HG03175 (cell line): ENCODE measurements around the gene FXR2.
A peak's percentile ranks its signal among the peaks of the same experiment; 100 is the strongest.
"Not testable (repeated sequence)": the region's sequence is repeated elsewhere in the genome, so short reads cannot be mapped to it uniquely, and the experiment has no call there.

Experiments
- ATAC-seq: cut with Tn5 transposase; IDR thresholded peaks from one replicate; pipeline ENCODE4 v1.9.1; 2021; ENCODE audit warnings: mild to moderate bottlenecking, moderate library complexity; ENCODE audit not compliant: unreplicated experiment

FXR2 gene

GRCh38 chr17:7614425-7615264, at the start of gene FXR2:
Gene FXR2 (minus strand): TSS chr17:7614897. CDS start chr17:7614532, 365 bp downstream.
- ATAC-seq, result peak; percentile 91

GRCh38 chr17:7656958-7657609, 42.4 kb upstream of the FXR2 start:
- ATAC-seq, result no peak

DNA sequence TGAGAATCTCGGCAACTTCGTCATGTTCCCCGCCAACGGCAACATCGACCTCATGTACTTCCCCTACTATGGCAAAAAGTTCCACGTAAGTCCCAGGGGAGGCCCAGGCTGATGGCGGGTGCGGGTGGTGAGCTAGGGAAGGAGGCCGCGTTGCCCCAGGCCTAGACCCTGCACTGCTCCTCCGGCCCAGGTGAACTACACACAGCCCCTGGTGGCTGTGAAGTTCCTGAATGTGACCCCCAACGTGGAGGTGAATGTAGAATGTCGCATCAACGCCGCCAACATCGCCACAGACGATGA, 40.8 kb upstream of the FXR2 start:
- ATAC-seq, result no peak

GRCh38 chr17:7654832-7655540, 40.3 kb upstream of the FXR2 start:
- ATAC-seq, result no peak

DNA sequence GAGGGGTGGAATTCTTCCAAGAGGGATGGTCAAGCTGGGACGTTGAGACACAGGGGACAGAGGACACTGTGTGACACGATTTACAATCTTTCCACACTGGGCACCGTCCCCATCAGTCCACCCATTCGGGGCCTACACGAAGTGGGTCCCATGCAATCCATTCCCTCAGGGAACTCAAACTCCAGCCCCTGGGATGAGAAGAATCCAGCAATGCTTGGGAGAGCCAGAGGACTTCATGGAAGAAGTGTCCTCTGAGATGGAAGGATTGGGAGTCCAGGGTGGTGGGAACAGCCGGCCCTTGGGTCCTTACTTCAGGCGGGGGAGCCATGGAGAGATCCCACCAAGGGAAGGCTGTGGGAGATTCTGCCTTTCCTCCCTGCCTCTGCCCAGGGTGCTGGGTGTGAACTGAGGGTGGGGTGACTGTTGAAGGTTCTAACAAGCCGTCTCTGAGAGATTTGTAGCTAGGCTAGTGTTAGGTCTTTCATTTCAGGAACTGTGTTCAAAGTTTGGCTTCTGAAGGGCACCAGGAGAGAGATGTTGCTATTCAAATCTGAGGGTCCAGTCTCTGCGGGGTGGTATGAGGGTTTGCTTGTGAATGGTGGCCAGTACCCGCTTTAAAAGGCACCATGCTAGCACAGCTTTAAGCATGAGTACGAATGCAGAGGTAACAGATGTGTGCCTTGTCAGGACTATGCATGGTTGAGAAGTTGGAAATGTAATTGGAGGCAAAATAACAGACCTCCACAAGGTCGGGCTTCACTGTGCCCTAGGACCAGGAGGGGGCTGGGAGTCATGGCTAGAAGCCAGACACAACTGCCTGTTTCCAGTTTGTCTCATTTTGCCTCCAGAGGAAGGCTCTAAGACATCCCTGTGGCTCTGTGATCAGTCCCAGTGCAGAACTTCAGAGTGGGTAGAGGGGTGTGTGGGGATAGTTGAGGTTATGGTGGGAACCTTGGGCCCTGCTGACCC, 38.0 kb upstream of the FXR2 start:
- ATAC-seq, result no peak

- ATAC-seq, result no peak
These were observed 37.1 kb upstream of the FXR2 start for GRCh38 chr17:7651665-7652387.

DNA sequence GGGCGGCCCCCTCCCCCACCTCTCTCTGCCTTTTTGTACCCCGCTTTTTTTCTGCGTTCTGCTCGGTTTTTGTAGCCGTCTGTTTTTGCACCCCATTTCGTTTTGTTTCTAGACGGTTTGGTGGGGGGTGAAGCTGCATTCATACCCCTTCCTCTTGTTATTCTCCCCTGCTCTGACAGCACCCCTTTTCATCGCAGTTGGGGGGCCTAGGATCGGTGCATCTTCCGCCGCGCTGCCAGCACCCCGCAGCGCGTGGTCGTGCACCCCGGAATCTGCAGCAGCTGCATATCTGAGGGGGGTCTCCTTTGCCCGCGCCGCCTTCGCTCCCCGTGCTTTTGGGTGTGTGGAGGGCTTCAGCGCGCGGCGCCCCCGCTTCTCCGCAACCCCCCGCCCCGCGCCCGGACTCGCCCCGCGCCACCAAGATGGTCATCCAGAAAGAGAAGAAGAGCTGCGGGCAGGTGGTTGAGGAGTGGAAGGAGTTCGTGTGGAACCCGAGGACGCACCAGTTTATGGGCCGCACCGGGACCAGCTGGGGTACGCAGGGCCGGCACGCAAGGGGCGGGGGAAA, 36.5 kb upstream of the FXR2 start:
- ATAC-seq, result no peak

DNA sequence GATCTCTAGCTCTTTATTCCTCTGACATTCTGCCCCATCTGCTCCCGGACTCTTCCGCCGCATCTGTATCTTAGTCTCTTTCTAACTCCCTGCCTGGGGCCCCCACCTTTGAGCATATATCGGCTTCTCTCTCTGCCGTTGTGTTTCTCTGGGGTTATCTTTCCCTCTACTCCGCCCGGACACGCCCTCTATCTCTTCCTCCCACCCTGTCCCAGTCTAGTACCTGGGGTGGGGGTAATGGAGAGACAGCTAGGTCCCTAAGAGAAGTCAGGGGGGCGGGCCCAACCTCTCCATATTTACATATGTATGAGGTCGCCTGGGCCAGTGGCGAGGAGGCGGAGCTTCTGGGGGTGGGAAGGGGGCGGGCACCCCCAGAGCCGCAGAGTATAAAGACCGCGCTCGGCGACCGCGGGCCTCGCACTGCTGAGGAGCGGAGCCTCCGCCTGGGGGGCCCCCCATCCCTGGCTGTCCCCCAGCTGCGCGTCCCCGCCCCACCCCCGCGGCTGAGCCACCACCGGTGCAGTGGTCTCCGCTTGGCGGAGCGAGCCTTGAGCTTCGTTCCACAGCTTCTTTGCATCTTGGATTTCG, 35.9 kb upstream of the FXR2 start, which contains the start of gene ATP1B2:
ATP1B2 (plus strand) TSS at position 418 of the 588 bp plus-strand sequence. CDS start 593 bp downstream, outside the sequence.
- no peak for ATAC-seq

GRCh38 chr17:7647018-7647417, 32.3 kb upstream of the FXR2 start:
- ATAC-seq, result no peak

GRCh38 chr17:7646457-7646856, 31.8 kb upstream of the FXR2 start:
- ATAC-seq, result no peak

- no peak for ATAC-seq
These were observed 30.1 kb upstream of the FXR2 start for GRCh38 chr17:7644775-7645174.

DNA sequence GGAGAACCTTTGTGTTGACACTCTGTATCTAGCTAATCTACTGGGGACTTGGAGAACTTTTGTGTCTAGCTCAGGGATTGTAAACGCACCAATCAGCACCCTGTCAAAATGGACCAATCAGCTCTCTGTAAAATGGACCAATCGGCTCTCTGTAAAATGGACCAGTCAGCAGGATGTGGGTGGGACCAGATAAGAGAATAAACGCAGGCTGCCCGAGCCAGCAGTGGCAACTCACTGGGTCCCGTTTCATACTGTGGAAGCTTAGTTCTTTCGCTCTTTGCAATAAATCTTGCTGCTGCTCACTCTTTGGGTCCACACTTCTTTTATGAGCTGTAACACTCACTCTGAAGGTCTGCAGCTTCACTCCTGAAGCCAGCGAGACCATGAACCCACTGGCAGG, 26.9 kb upstream of the FXR2 start:
- not testable (repeated sequence) for ATAC-seq

GRCh38 chr17:7640783-7641182, 26.1 kb upstream of the FXR2 start:
- ATAC-seq, result no peak

GRCh38 chr17:7636163-7636562, 21.5 kb upstream of the FXR2 start:
- ATAC-seq, result no peak

DNA sequence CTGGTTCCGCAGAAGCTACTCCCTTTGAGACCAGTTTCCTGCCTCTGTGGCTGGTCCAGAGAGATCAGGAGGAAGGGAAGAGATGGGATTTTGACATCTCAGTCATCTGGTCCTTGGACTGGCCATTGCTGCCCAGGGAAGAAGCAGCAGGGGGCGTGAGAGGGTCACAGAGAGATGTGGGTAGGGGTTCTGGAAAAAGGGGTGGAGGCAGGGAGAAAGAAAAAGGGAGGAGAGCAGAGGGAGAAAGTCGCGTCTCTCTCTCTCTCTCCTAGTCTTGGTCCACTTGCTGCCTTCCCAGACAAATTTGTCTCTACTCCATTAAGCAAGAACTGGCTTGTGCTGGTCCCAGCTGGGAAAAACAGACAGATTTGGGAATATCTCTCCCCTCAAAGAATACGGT, 19.7 kb upstream of the FXR2 start:
- ATAC-seq, result no peak

DNA sequence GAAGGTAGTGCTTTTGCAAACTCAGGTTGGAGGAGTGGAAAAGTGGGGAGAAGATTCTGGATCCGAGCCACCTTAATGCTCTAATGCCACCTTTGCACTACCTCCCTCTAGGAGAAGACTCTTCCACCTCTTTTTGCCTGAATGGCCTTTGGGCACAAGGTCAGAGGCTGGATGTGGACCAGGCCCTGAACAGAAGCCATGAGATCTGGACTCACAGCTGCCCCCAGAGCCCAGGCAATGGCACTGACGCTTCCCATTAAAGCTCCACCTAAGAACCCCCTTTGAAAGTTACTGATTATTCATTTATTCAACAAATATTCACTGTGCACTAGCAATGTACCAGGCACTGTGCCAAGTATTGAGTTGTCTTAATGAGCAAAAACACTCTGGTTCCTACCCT, 18.4 kb upstream of the FXR2 start:
- ATAC-seq, result no peak

GRCh38 chr17:7632492-7632894, 17.8 kb upstream of the FXR2 start:
- no peak for ATAC-seq

DNA sequence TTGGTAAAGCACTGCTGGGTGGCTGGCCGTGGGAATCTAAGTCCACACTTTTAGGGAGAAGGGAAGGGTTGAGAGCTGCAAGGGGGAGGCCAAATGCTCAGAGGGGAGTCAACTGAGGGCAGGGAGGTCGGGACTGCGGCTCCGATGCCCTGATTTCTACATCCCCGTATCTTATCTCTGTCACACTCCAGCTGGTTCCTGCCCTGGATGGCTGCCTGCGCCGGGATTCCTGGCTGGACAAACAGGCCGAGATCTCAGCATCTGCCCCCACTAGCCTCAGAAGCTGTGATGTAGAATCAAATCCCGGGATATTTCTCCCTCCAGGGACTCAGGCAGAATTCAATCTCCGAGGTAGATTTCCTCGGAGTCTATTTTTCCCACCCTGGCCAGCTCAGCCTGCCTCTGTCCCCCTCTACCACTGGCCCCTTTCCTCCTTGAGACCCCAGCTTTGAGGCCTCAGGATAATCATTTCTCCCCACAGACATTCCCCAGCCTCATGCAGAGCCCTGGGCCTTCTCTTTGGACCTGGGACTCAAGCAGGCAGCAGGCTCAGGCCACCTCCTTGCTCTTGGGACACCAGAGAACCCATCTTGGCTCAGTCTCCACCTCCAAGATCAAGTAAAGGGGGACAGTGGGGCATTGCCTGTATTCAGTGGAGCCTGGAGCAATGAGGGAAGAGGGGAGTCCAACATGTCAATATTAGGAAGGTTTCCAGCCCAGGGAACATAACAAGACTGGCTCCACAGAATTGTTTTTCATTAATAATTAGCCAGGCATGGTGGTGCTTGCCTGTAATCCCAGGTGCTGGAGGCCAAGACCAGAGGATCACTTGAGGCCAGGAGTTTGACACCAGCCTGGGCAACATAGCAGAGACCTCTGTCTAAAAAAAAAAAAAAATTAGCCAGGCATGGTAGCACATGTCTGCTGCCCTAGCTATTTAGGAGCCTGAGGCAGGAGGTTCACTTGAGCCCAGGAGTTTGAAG, 17.0 kb upstream of the FXR2 start:
- ATAC-seq, result no peak
